ENCODE measurements around the gene GTF2A1. TPM values are rescaled to one million over a fixed set of nuclear protein-coding genes. Genes with fewer than 3 reads are reported as not detected.

GTF2A1 gene
- total RNA-seq, 2 donors from 2014 or later: 17.2 to 31.5 TPM

DNA sequence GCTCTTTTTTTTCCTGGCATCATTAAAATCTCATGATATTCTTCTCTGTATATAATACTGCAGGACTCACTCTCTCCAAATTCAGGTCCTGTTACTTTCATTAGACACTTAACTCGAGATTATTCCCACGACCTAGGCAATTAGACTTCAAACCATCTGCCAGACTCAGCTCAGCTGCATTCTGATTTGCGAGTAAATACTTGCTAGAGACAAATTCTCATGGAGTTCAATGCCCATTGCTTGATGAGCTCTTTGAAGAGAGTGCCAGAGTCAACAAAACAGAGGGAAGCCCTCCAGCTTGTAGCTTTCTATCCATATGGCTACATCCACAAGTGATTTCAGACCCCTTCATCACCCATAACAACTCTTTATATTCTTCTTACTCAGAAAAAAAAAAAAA, 88.3 kb downstream of the GTF2A1 start:
- DNase-seq (ENCODE audit: low spot score) (no peak), ATAC-seq (no peak)
- peaks cover 2 to 6% of the 10 kb centered on the region in 2 donors for H3K27me3 Mint-ChIP-seq
- no peak overlapping the region for H3K4me3 Mint-ChIP-seq
- no peaks in the 10 kb centered on the region for H3K9me3 Mint-ChIP-seq
- H3K36me3 Mint-ChIP-seq: no peaks in the 10 kb centered on the region
- H3K4me1 Mint-ChIP-seq (ENCODE audit: low read depth in 2 of 2): no peaks in the 10 kb centered on the region
- no peak overlapping the region for H3K27ac Mint-ChIP-seq

GRCh38 chr14:81129242-81129641, 91.5 kb downstream of the GTF2A1 start:
- Mint-ChIP-seq H3K4me3 (no peak overlapping the region), H3K9me3 (no peaks in the 10 kb centered on the region), H3K36me3 (no peaks in the 10 kb centered on the region), H3K27me3 (peaks cover 2 to 6% of the 10 kb centered on the region in 2 donors), H3K27ac (no peak overlapping the region), H3K4me1 (ENCODE audit: low read depth in 2 of 2) (no peaks in the 10 kb centered on the region)
- DNase-seq (ENCODE audit: low spot score) (no peak), ATAC-seq (peak in 1 of 2 donors; percentile 9)

- DNase-seq (ENCODE audit: low spot score): no peak
- Mint-ChIP-seq H3K4me3 (no peak overlapping the region), H3K27me3 (peaks cover 0 to under 1% of the 10 kb centered on the region in 2 donors), H3K36me3 (no peaks in the 10 kb centered on the region), H3K4me1 (ENCODE audit: low read depth in 2 of 2) (no peaks in the 10 kb centered on the region), H3K27ac (no peak overlapping the region), H3K9me3 (no peaks in the 10 kb centered on the region)
- ATAC-seq: no peak
Observed at GRCh38 chr14:81127785-81128184, 93.0 kb downstream of the GTF2A1 start.

- ATAC-seq: no peak
- no peak for DNase-seq (ENCODE audit: low spot score)
- Mint-ChIP-seq H3K9me3 (peaks cover 5% of the 10 kb centered on the region), H3K4me1 (ENCODE audit: low read depth in 2 of 2) (peaks cover 6 to 11% of the 10 kb centered on the region in 2 donors), H3K36me3 (no peaks in the 10 kb centered on the region), H3K4me3 (no peak overlapping the region), H3K27me3 (peaks cover 0 to 4% of the 10 kb centered on the region in 2 donors), H3K27ac (no peak overlapping the region)
Observed at GRCh38 chr14:81125536-81125935, 95.2 kb downstream of the GTF2A1 start.

Other genes starting within 250 kb of the GTF2A1 start
- gene STON2, start 179.4 kb upstream of the GTF2A1 start, total RNA-seq: under 1 TPM; 0.42 to 0.55 TPM

All from natural killer cell treated with Interleukin-12 subunit alpha and Interleukin-12 subunit beta and Interleukin-15 and Interleukin-18, amount 100 ng/mL, for 72 hours (primary cell).